Fibroblast of lung (primary cell): ENCODE data around the gene HOXA7.

Source experiments
- CTCF ChIP-seq, 2 donors: IDR thresholded peaks in 1 of 2; conservative IDR thresholded peaks in 1 of 2; 1 replicate in 1 of 2; 2 replicates in 1 of 2; pipeline ENCODE4 v1.5.1; 2011 to 2012; ENCODE audit warnings: low read length in 2 of 2, control low read depth in 1 of 2, inconsistent platforms in 1 of 2, low read depth in 1 of 2, mild to moderate bottlenecking in 1 of 2
- EZH2 ChIP-seq: IDR thresholded peaks from 2 replicates; pipeline ENCODE4 v1.5.1; 2012; ENCODE audit warnings: low read length, control low read depth, mild to moderate bottlenecking; ENCODE audit errors: missing control alignments

- TF ChIP-seq CTCF (conservative IDR thresholded peaks at IDR 0.05 in 1 of 2, IDR thresholded peaks at IDR 0.05 in 1 of 2; ENCODE audit: low read depth in 1 of 2, low read length in 2 of 2) (no peak), EZH2 (no peak)
These were observed 6.5 kb downstream of the HOXA7 start for GRCh38 chr7:27149842-27150567.
